HG03565 (cell line): Measurements from ENCODE around the gene CYTH2.
"Not testable (repeated sequence)": the region's sequence is repeated elsewhere in the genome, so short reads cannot be mapped to it uniquely, and the experiment has no call there.

ENCODE experiments used
- ATAC-seq: cut with Tn5 transposase; IDR thresholded peaks from one replicate; pipeline ENCODE4 v1.9.1; 2021; ENCODE audit warnings: mild to moderate bottlenecking, moderate library complexity; ENCODE audit not compliant: unreplicated experiment

CYTH2 gene

GRCh38 chr19:48476176-48476575, 7.0 kb downstream of the CYTH2 start:
- ATAC-seq, result no peak

DNA sequence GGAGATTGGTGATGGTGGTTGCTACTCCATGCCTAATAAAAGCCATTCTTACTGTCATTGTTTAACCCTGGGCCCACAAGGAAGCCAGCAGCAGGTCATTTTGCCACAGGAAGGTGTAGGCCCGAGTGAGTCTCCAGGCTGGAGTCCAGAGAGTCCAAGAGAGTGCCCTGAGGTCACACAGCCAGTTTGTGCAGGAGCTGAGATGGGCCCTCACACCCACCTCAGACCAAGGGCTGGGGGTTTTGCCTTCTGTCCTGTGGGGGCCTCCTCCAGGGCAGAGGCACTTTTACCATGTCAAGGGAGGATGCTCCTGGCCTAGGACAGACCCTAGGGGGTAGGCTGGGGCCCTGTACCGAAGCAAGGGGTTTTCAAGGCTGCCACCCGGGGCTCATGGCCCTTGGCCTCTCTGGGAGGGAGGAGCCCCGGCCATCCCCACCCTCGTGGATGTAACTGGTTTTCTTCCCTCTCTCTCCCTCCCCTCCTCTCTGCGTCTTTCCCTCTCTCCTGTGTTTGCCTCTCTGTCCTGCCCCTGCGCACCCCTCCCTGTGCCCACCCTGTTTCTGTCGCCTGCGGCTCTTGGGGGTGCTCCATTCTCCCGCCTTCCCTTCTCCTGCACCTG, 8.0 kb downstream of the CYTH2 start:
- ATAC-seq, result no peak

- no peak for ATAC-seq
Observed at GRCh38 chr19:48477698-48478338, 8.6 kb downstream of the CYTH2 start.

DNA sequence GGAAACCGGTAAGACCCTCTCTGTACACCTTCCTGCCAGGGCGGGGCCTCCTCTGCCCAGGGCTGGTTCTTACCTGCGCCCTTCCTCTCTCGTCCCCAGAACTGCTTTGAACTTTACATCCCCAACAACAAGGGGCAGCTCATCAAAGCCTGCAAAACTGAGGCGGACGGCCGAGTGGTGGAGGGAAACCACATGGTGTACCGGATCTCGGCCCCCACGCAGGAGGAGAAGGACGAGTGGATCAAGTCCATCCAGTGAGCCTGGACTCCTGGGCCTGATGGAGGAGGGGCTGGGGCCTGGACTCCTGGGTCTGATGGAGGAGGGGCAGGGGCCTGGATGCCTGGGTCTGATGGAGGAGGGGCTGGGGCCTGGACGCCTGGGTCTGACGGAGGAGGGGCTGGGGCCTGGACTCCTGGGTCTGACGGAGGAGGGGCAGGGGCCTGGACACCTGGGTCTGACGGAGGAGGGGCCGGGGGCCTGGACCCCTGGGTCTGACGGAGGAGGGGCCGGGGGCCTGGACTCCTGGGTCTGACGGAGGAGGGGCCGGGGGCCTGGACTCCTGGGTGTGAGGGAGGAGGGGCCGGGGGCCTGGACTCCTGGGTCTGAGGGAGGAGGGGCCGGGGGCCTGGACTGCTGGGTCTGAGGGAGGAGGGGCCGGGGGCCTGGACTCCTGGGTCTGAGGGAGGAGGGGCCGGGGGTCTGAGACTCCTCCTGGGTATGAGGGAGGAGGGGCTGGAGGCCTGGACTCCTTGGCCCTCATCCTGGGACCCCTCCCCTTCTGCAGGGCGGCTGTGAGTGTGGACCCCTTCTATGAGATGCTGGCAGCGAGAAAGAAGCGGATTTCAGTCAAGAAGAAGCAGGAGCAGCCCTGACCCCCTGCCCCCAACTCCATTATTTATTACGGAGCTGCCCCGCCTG, 9.4 kb downstream of the CYTH2 start:
- ATAC-seq, result no peak

- ATAC-seq, result no peak
Observed at GRCh38 chr19:48479686-48480085, 10.5 kb downstream of the CYTH2 start.

DNA sequence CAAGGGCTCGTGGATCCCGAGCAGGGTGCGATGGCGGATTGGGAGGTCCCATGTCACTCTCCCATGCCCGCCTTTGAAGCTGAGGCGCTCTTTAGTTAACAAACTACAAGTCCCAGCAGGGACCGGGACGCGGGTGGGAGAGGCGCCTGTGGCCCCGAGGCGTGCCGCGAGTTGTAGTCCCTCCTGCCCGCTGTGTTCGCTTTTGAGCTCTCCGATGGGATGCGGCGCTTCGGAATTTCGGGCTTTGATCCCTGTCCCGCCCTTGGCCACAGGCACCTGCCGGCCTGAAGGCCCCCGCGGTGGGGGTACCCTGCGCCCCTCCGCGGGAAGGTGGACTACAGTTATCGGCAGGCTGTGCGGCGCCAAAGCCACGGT, 11.0 kb downstream of the CYTH2 start:
- no peak for ATAC-seq

GRCh38 chr19:48480558-48481500, 11.7 kb downstream of the CYTH2 start:
- no peak for ATAC-seq

- ATAC-seq, result no peak
Observed at GRCh38 chr19:48481846-48482639, 12.9 kb downstream of the CYTH2 start.

- no peak for ATAC-seq
Observed at GRCh38 chr19:48483301-48483700, 14.1 kb downstream of the CYTH2 start.

GRCh38 chr19:48484247-48484893, 15.2 kb downstream of the CYTH2 start:
- ATAC-seq, result no peak

DNA sequence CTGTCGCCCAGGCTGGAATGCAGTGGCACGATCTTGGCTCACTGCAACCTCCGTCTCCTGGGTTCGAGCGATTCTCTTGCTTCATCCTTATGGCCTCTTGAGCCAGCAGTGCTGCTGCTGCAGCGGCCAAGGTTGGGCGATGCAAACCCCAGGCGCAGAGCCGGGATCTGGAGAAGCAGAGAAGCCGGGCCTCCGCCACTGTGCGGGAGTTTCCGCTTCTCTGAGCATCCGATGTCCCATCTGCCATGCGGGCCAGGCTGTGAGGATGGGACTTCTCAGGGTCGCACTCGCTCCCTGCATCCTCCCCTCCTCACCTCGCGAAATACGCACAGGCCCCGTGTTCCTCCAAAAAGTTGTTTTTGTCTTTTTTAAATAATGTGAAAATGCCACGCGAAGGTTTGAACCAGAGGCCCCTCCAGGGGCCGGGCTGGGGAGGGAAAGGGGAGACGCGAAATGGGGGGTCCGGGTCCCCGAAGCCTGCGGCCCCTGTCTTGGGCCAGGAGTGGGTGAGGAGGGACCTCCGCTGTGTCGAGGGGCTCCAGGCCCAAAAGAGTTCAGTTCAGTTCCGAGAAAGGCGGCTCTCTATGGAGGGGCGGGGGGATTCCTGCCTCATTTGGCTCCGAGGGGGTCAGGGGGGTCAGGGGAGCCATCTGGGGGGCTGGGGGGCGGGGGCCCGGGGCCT, 15.9 kb downstream of the CYTH2 start:
- ATAC-seq, result no peak

GRCh38 chr19:48486706-48487105, 17.5 kb downstream of the CYTH2 start:
- ATAC-seq, result not testable (repeated sequence)

- no peak for ATAC-seq
Observed at GRCh38 chr19:48487544-48487943, 18.4 kb downstream of the CYTH2 start.

DNA sequence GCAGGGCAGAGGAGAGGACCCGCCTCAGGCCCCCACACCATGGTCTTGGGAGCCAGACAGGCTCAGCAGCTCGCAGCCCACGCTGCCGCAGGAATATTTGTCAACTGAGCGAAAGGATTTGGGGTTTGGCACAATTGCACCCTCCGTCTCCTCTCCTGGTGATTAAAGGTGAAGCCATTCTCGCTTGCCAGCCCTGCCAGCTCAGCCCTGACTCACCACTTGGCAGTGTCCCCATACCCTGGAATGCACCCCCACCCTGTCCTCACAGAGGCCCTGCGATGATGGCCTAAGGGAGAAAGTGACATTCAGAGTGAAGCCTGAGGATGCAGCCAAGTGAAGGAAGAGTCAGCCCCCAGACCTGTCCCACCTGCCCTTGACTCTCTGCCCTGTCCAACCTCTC, 18.8 kb downstream of the CYTH2 start:
- ATAC-seq, result no peak

- not testable (repeated sequence) for ATAC-seq
Observed at GRCh38 chr19:48488478-48488877, 19.3 kb downstream of the CYTH2 start.

DNA sequence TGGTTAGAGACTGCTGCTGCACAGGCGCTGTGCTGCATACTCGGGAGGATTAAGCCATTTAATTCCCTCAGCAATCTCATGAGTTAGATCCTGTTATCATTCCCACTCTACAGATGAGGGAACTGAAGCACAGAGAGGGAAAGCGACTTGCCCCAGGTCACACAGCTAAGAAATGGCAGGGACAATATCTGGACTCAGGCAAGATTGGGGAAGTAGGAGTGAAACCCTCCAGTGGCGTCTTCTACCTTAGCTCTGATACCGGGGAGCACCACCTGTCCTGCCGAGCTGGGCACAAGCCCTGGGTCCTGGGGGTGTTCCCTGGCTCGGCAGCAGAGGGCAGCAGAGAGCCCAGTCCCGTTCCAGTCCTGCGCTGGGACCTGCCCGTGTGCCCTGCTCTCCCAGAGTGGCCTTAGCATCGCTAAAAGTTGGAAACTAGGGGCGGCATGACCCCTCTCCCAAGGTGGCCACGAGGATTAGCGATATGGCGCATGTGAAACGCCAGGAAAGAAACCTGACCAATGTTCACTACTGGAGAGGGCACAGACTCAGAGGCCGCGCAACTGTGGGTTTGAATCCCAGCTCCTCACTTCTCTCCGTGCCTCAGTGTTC, 20.5 kb downstream of the CYTH2 start:
- ATAC-seq, result no peak

DNA sequence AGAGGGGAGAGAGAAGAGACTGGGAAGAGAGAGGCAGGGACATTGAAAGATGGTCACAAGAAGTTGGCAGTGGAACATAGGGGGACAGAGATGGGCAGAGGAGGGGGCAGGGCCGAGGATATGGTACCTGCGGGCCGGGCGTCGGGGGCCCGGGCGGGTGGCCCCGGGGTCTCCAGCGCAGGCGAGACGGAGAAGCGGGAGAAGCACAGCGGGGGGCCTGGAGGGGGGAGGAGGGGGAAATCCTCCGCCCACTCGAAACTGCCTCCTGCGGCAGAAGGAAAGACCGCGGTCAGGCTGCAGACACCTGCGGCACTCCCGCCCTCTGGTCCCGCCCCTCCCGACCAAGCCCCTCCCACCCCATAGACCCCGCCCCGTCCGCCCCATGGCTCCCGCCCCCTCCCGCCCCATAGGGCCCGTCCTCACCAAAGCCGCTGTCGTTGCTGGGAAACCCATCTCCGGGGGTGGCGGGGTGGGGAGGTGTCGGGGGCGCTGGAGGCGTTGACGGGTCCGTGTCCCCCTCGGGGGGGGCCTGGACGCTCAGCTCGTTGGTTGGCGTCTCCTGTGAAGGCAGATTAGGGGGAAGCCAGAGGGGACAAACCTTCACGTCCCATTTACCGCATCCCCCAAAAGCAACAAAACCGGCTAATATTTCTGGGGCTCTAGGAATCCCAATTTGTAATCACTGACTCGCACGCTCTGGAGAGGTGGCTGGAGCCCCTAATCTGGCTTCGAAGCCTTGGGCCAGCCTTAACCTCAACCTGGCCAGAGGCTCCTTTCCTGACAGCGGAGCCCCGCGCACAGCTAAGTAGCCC, 22.0 kb downstream of the CYTH2 start:
- no peak for ATAC-seq

- no peak for ATAC-seq
Observed at GRCh38 chr19:48491793-48492123, 22.6 kb downstream of the CYTH2 start.
